ENCODE data around the gene CDC42BPB.

- TF ChIP-seq YY1 (IDR thresholded peaks at IDR 0.05; ENCODE audit: insufficient read depth, insufficient read length) (no peak), SUZ12 (IDR thresholded peaks at IDR 0.05; ENCODE audit: extremely low read depth, insufficient read depth, insufficient read length) (no peak), ZNF274 (IDR thresholded peaks at IDR 0.05; ENCODE audit: low read depth, low read length) (no peak)
Measured at GRCh38 chr14:103090481-103091020, 33.2 kb upstream of the CDC42BPB start.

Measured in NT2/D1 (cell line).